Cardiac fibroblast (primary cell): Measurements from ENCODE around the gene CDK5R1.
A peak's percentile ranks its signal among the peaks of the same experiment; 100 is the strongest.

Source experiments
- DNase-seq, 2 donors: peaks; one replicate each; pipeline versions ENCODE4 v3.0.0 to v3.0.0-alpha.2; 2010; ENCODE audit warnings: low read depth in 2 of 2
- H3K4me3 ChIP-seq, 2 donors: replicated peaks in 1 of 2; 1 replicate in 1 of 2; 2 replicates in 1 of 2; pipeline ENCODE4 v1.5.1; 2011; ENCODE audit warnings: low read depth in 2 of 2, low read length in 2 of 2, mild to moderate bottlenecking in 2 of 2, moderate library complexity in 1 of 2
- TF ChIP-seq, protein P1 (sequence below): IDR thresholded peaks from one replicate; pipeline ENCODE4 v1.5.1; 2011; ENCODE audit warnings: low read depth, mild to moderate bottlenecking, low read length, inconsistent platforms

Gene CDK5R1

GRCh38 chr17:32518646-32519227, 31.9 kb downstream of the CDK5R1 start:
- TF ChIP-seq, protein P1, sequence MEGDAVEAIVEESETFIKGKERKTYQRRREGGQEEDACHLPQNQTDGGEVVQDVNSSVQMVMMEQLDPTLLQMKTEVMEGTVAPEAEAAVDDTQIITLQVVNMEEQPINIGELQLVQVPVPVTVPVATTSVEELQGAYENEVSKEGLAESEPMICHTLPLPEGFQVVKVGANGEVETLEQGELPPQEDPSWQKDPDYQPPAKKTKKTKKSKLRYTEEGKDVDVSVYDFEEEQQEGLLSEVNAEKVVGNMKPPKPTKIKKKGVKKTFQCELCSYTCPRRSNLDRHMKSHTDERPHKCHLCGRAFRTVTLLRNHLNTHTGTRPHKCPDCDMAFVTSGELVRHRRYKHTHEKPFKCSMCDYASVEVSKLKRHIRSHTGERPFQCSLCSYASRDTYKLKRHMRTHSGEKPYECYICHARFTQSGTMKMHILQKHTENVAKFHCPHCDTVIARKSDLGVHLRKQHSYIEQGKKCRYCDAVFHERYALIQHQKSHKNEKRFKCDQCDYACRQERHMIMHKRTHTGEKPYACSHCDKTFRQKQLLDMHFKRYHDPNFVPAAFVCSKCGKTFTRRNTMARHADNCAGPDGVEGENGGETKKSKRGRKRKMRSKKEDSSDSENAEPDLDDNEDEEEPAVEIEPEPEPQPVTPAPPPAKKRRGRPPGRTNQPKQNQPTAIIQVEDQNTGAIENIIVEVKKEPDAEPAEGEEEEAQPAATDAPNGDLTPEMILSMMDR, result no peak
- DNase-seq, result no peak
- H3K4me3 ChIP-seq, result peak overlapping the region; percentile 28 to 53

DNA sequence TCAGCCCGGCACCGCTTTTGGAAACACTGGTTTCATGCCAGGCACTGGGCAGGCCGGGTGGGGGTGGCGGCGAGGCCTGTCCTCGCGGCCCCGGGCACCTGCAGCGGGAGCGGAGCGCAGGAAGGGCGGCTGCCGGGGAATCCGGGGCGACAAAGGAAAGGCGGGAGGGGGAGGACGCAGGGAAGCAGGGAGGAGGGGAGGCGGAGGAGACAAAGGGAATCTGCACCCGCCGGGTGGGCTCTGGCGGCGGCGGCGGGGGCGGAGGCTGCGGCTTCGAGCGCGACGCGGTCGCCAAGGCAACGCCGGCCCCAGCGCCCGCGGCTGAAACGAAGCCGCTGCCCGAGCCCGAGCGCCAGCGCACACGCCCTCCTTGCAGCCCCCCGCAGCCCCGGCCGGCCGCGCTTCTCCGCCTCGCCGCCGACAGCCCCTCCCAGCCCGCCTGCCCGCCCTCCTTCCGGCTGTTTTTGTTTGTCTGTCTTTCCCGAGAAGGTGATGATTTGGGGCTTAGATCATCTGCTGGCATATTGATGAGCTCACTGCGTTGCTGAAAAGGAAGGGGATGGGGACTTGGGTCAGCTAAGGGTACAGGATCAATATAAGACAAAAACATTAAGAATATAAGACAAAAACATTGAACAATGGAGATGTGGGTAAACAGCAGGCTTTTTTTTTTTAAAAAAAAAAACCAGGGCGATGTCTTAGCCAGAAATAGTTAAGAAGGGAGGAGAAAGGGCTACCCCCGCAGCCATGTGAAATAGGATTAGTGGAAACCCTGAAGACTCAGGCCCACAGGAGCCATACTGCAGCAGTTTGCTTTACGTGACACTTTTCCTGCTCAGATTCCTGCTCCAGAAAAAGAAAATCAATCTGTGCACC, 32.7 kb downstream of the CDK5R1 start:
- DNase-seq, result peak in 1 of 2 donors; percentile 67

DNA sequence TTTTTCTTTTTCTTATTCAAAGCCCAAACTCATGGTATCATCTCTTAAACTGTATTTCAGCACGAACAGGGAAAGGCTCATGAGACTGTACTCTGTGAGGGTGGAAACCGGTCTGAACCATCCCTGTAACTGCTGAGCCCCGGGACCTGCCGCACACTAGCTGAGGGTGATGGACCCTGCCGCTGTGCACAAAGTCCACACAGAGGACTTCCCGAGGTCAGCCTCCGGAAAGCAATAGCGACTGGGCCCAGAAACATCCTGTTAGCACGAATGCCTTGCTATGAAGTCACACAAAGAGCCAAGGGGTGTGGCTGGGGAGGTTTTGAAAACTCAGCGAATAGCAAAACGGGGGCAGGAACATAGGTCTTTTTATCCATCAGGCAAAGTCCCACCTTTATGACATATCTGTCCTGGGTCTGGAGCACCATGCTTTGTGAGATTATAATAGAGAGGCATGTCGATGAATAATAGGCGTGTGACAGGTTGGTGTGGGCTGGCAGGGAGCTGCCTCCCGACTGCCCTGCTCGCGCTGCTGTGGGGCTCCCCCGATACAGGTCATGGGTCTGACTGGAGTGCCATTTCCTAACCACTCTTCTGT, 33.4 kb downstream of the CDK5R1 start:
- H3K4me3 ChIP-seq, result no peak overlapping the region
- TF ChIP-seq, protein P1, result no peak
- DNase-seq, result peak in 1 of 2 donors; percentile 65

More for the DNA sequence above, 32.7 kb downstream of the CDK5R1 start:
- H3K4me3 ChIP-seq, result peak overlapping the region; percentile 33 to 53
- TF ChIP-seq, protein P1, result no peak

- no peak for DNase-seq
- TF ChIP-seq, protein P1, result no peak
These were observed 34.1 kb downstream of the CDK5R1 start for GRCh38 chr17:32520737-32521404.

GRCh38 chr17:32523017-32523680, 36.4 kb downstream of the CDK5R1 start:
- TF ChIP-seq, protein P1, result no peak
- no peak for DNase-seq
- H3K4me3 ChIP-seq, result no peak overlapping the region

More at GRCh38 chr17:32520737-32521404, 34.1 kb downstream of the CDK5R1 start:
- no peak overlapping the region for H3K4me3 ChIP-seq
